Measurements from ENCODE around the gene CACNA1S. TPM values are rescaled to one million over a fixed set of nuclear protein-coding genes. Genes with fewer than 3 reads are reported as not detected.

Gene CACNA1S
- polyA plus RNA-seq, 2 donors: not detected

- no peaks in the 10 kb centered on the region for H3K9me3 ChIP-seq (ENCODE audit: control insufficient read depth in 2 of 2, insufficient read depth in 1 of 2, low read depth in 1 of 2, low read length in 1 of 2)
- H3K27me3 ChIP-seq (ENCODE audit: control insufficient read depth in 1 of 2, insufficient read depth in 2 of 2, low read length in 2 of 2): no peaks in the 10 kb centered on the region
- no peak overlapping the region for H3K4me3 ChIP-seq (ENCODE audit: low read depth in 1 of 2, low read length in 2 of 2)
- no peaks in the 10 kb centered on the region for H3K36me3 ChIP-seq (ENCODE audit: control insufficient read depth in 2 of 2, insufficient read depth in 2 of 2, low read length in 1 of 2)
- H3K4me1 ChIP-seq (ENCODE audit: control insufficient read depth in 2 of 2, insufficient read depth in 2 of 2, low read length in 1 of 2): peaks cover 0 to 15% of the 10 kb centered on the region in 2 donors
- H3K27ac ChIP-seq (ENCODE audit: low read depth in 2 of 2, low read length in 1 of 2): no peak overlapping the region
- 56 to 67% methylated on average over 5 of the region's 5 CpGs for WGBS, 2 donors
Observed at GRCh38 chr1:201015551-201016091, 96.6 kb downstream of the CACNA1S start.

- Histone ChIP-seq H3K36me3 (ENCODE audit: control insufficient read depth in 2 of 2, insufficient read depth in 2 of 2, low read length in 1 of 2) (no peaks in the 10 kb centered on the region), H3K27ac (ENCODE audit: low read depth in 2 of 2, low read length in 1 of 2) (no peak overlapping the region), H3K9me3 (ENCODE audit: control insufficient read depth in 2 of 2, insufficient read depth in 1 of 2, low read depth in 1 of 2, low read length in 1 of 2) (no peaks in the 10 kb centered on the region), H3K4me3 (ENCODE audit: low read depth in 1 of 2, low read length in 2 of 2) (no peak overlapping the region), H3K27me3 (ENCODE audit: control insufficient read depth in 1 of 2, insufficient read depth in 2 of 2, low read length in 2 of 2) (no peaks in the 10 kb centered on the region), H3K4me1 (ENCODE audit: control insufficient read depth in 2 of 2, insufficient read depth in 2 of 2, low read length in 1 of 2) (peaks cover 0 to 9% of the 10 kb centered on the region in 2 donors)
- WGBS, 2 donors: 85 to 88% methylated on average over 3 of the region's 3 CpGs
Observed at GRCh38 chr1:201014816-201015200, 97.4 kb downstream of the CACNA1S start.

GRCh38 chr1:201013991-201014815 is 98.0 kb downstream of the CACNA1S start:
- Histone ChIP-seq H3K4me3 (ENCODE audit: low read depth in 1 of 2, low read length in 2 of 2) (no peak overlapping the region), H3K9me3 (ENCODE audit: control insufficient read depth in 2 of 2, insufficient read depth in 1 of 2, low read depth in 1 of 2, low read length in 1 of 2) (no peaks in the 10 kb centered on the region), H3K36me3 (ENCODE audit: control insufficient read depth in 2 of 2, insufficient read depth in 2 of 2, low read length in 1 of 2) (no peaks in the 10 kb centered on the region), H3K27me3 (ENCODE audit: control insufficient read depth in 1 of 2, insufficient read depth in 2 of 2, low read length in 2 of 2) (no peaks in the 10 kb centered on the region), H3K27ac (ENCODE audit: low read depth in 2 of 2, low read length in 1 of 2) (no peak overlapping the region), H3K4me1 (ENCODE audit: control insufficient read depth in 2 of 2, insufficient read depth in 2 of 2, low read length in 1 of 2) (peaks cover 0 to 7% of the 10 kb centered on the region in 2 donors)
- 41 to 48% methylated on average over 29 to 33 of the region's 33 CpGs for WGBS, 2 donors

GRCh38 chr1:201013031-201013485 is 99.2 kb downstream of the CACNA1S start:
- 58 to 64% methylated on average over 4 of the region's 4 CpGs for WGBS, 2 donors
- no peak overlapping the region for H3K27ac ChIP-seq (ENCODE audit: low read depth in 2 of 2, low read length in 1 of 2)
- H3K27me3 ChIP-seq (ENCODE audit: control insufficient read depth in 1 of 2, insufficient read depth in 2 of 2, low read length in 2 of 2): no peaks in the 10 kb centered on the region
- no peaks in the 10 kb centered on the region for H3K9me3 ChIP-seq (ENCODE audit: control insufficient read depth in 2 of 2, insufficient read depth in 1 of 2, low read depth in 1 of 2, low read length in 1 of 2)
- no peaks in the 10 kb centered on the region for H3K36me3 ChIP-seq (ENCODE audit: control insufficient read depth in 2 of 2, insufficient read depth in 2 of 2, low read length in 1 of 2)
- H3K4me3 ChIP-seq (ENCODE audit: low read depth in 1 of 2, low read length in 2 of 2): no peak overlapping the region
- peaks cover 0 to 7% of the 10 kb centered on the region in 2 donors for H3K4me1 ChIP-seq (ENCODE audit: control insufficient read depth in 2 of 2, insufficient read depth in 2 of 2, low read length in 1 of 2)

GRCh38 chr1:201011616-201012015 is 100.6 kb downstream of the CACNA1S start:
- Histone ChIP-seq H3K9me3 (ENCODE audit: control insufficient read depth in 2 of 2, insufficient read depth in 1 of 2, low read depth in 1 of 2, low read length in 1 of 2) (no peaks in the 10 kb centered on the region), H3K27ac (ENCODE audit: low read depth in 2 of 2, low read length in 1 of 2) (no peak overlapping the region), H3K4me3 (ENCODE audit: low read depth in 1 of 2, low read length in 2 of 2) (no peak overlapping the region), H3K36me3 (ENCODE audit: control insufficient read depth in 2 of 2, insufficient read depth in 2 of 2, low read length in 1 of 2) (no peaks in the 10 kb centered on the region), H3K27me3 (ENCODE audit: control insufficient read depth in 1 of 2, insufficient read depth in 2 of 2, low read length in 2 of 2) (no peaks in the 10 kb centered on the region), H3K4me1 (ENCODE audit: control insufficient read depth in 2 of 2, insufficient read depth in 2 of 2, low read length in 1 of 2) (no peaks in the 10 kb centered on the region)
- 67 to 72% methylated on average over 3 of the region's 3 CpGs for WGBS, 2 donors

- Histone ChIP-seq H3K9me3 (ENCODE audit: control insufficient read depth in 2 of 2, insufficient read depth in 1 of 2, low read depth in 1 of 2, low read length in 1 of 2) (no peaks in the 10 kb centered on the region), H3K4me3 (ENCODE audit: low read depth in 1 of 2, low read length in 2 of 2) (no peak overlapping the region), H3K4me1 (ENCODE audit: control insufficient read depth in 2 of 2, insufficient read depth in 2 of 2, low read length in 1 of 2) (peaks cover 0 to 2% of the 10 kb centered on the region in 2 donors), H3K27ac (ENCODE audit: low read depth in 2 of 2, low read length in 1 of 2) (no peak overlapping the region), H3K27me3 (ENCODE audit: control insufficient read depth in 1 of 2, insufficient read depth in 2 of 2, low read length in 2 of 2) (no peaks in the 10 kb centered on the region), H3K36me3 (ENCODE audit: control insufficient read depth in 2 of 2, insufficient read depth in 2 of 2, low read length in 1 of 2) (no peaks in the 10 kb centered on the region)
- 86 to 89% methylated on average over 11 of the region's 11 CpGs for WGBS, 2 donors
Observed at GRCh38 chr1:201009962-201010645, 102.1 kb downstream of the CACNA1S start.

GRCh38 chr1:201008666-201009360 is 103.4 kb downstream of the CACNA1S start:
- H3K4me3 ChIP-seq (ENCODE audit: low read depth in 1 of 2, low read length in 2 of 2): no peak overlapping the region
- no peak overlapping the region for H3K27ac ChIP-seq (ENCODE audit: low read depth in 2 of 2, low read length in 1 of 2)
- H3K27me3 ChIP-seq (ENCODE audit: control insufficient read depth in 1 of 2, insufficient read depth in 2 of 2, low read length in 2 of 2): no peaks in the 10 kb centered on the region
- no peaks in the 10 kb centered on the region for H3K9me3 ChIP-seq (ENCODE audit: control insufficient read depth in 2 of 2, insufficient read depth in 1 of 2, low read depth in 1 of 2, low read length in 1 of 2)
- H3K36me3 ChIP-seq (ENCODE audit: control insufficient read depth in 2 of 2, insufficient read depth in 2 of 2, low read length in 1 of 2): no peaks in the 10 kb centered on the region
- H3K4me1 ChIP-seq (ENCODE audit: control insufficient read depth in 2 of 2, insufficient read depth in 2 of 2, low read length in 1 of 2): peaks cover 0 to 2% of the 10 kb centered on the region in 2 donors
- 88 to 91% methylated on average over 22 of the region's 22 CpGs for WGBS, 2 donors

GRCh38 chr1:201007481-201007880 is 104.7 kb downstream of the CACNA1S start:
- Histone ChIP-seq H3K4me1 (ENCODE audit: control insufficient read depth in 2 of 2, insufficient read depth in 2 of 2, low read length in 1 of 2) (peaks cover 0 to 2% of the 10 kb centered on the region in 2 donors), H3K27me3 (ENCODE audit: control insufficient read depth in 1 of 2, insufficient read depth in 2 of 2, low read length in 2 of 2) (no peaks in the 10 kb centered on the region), H3K36me3 (ENCODE audit: control insufficient read depth in 2 of 2, insufficient read depth in 2 of 2, low read length in 1 of 2) (no peaks in the 10 kb centered on the region), H3K27ac (ENCODE audit: low read depth in 2 of 2, low read length in 1 of 2) (no peak overlapping the region), H3K4me3 (ENCODE audit: low read depth in 1 of 2, low read length in 2 of 2) (no peak overlapping the region), H3K9me3 (ENCODE audit: control insufficient read depth in 2 of 2, insufficient read depth in 1 of 2, low read depth in 1 of 2, low read length in 1 of 2) (no peaks in the 10 kb centered on the region)
- 95 to 96% methylated on average over 5 of the region's 5 CpGs for WGBS, 2 donors

GRCh38 chr1:201006450-201006849 is 105.8 kb downstream of the CACNA1S start:
- Histone ChIP-seq H3K36me3 (ENCODE audit: control insufficient read depth in 2 of 2, insufficient read depth in 2 of 2, low read length in 1 of 2) (no peaks in the 10 kb centered on the region), H3K9me3 (ENCODE audit: control insufficient read depth in 2 of 2, insufficient read depth in 1 of 2, low read depth in 1 of 2, low read length in 1 of 2) (peaks cover 0 to 3% of the 10 kb centered on the region in 2 donors), H3K27ac (ENCODE audit: low read depth in 2 of 2, low read length in 1 of 2) (no peak overlapping the region), H3K4me1 (ENCODE audit: control insufficient read depth in 2 of 2, insufficient read depth in 2 of 2, low read length in 1 of 2) (peaks cover 0 to 2% of the 10 kb centered on the region in 2 donors), H3K4me3 (ENCODE audit: low read depth in 1 of 2, low read length in 2 of 2) (no peak overlapping the region), H3K27me3 (ENCODE audit: control insufficient read depth in 1 of 2, insufficient read depth in 2 of 2, low read length in 2 of 2) (no peaks in the 10 kb centered on the region)
- WGBS, 2 donors: 47 to 53% methylated on average over 2 of the region's 2 CpGs
